ENCODE data around the gene ZNF764. TPM values are rescaled to one million over a fixed set of nuclear protein-coding genes. Genes with fewer than 3 reads are reported as not detected.
A peak's percentile ranks its signal among the peaks of the same experiment; 100 is the strongest.

ZNF764 gene
- total RNA-seq, 2 donors from 2014 or later, result 19.0 TPM

DNA sequence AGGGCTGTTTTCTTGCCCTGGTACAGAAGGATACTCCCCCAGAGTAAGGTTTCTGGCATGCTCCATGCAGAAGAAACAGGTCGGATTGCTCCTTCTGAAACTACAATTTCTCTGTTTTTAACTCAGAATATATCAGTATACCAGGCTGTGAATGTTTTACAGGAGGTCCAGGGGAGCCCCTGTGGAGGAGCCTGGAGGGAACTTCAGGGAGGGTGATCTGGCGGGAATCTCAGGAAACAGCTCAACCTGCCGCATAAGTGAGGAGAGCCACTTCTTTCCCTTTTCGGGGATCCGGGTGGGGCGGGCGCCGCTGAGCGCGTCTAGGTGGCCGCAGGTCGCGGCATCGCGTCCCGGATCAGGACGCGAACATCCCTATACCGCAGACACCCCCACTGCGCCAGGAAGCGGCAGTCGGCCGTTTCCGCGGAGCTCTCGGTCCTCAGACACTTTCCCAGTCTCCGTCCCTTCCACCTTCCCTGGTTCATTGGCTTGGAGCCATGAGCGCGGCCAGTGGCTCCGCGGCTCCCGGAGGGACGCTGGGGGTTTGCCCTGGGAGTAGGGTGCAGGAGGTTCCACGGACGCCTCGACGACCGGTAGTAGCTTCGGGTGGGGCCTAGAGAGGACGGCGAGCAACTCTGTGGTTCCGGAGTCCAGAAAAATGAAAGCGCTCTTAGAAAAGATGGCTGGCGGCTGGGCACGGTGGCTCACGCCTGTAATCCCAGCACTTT is 3.1 kb upstream of the ZNF764 start:
- Histone ChIP-seq H3K4me1 (ENCODE audit: control insufficient read depth, insufficient read depth, low read length) (no peaks in the 10 kb centered on the region), H3K36me3 (ENCODE audit: control insufficient read depth, insufficient read depth, low read length) (peaks cover under 1% of the 10 kb centered on the region), H3K4me3 (ENCODE audit: low read length) (no peak overlapping the region), H3K27me3 (ENCODE audit: control insufficient read depth, insufficient read depth, low read length, poor library complexity, severe bottlenecking) (no peaks in the 10 kb centered on the region), H3K9ac (ENCODE audit: extremely low read depth, low read length, poor library complexity, severe bottlenecking) (no peak overlapping the region), H3K9me3 (ENCODE audit: control insufficient read depth, low read length) (no peaks in the 10 kb centered on the region), H3K27ac (ENCODE audit: low read depth, low read length) (no peak overlapping the region)
- TF ChIP-seq, protein P1, sequence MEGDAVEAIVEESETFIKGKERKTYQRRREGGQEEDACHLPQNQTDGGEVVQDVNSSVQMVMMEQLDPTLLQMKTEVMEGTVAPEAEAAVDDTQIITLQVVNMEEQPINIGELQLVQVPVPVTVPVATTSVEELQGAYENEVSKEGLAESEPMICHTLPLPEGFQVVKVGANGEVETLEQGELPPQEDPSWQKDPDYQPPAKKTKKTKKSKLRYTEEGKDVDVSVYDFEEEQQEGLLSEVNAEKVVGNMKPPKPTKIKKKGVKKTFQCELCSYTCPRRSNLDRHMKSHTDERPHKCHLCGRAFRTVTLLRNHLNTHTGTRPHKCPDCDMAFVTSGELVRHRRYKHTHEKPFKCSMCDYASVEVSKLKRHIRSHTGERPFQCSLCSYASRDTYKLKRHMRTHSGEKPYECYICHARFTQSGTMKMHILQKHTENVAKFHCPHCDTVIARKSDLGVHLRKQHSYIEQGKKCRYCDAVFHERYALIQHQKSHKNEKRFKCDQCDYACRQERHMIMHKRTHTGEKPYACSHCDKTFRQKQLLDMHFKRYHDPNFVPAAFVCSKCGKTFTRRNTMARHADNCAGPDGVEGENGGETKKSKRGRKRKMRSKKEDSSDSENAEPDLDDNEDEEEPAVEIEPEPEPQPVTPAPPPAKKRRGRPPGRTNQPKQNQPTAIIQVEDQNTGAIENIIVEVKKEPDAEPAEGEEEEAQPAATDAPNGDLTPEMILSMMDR (conservative IDR thresholded peaks at IDR 0.05), result no peak
- H3K36me3 Mint-ChIP-seq (ENCODE audit: low read depth), result peaks cover 2% of the 10 kb centered on the region
- 94% methylated on average over 31 to 46 of the region's 46 CpGs for WGBS, 2 experiments (ENCODE audit: insufficient coverage in 1 of 2, insufficient read length in 1 of 2)
- H3K4me3 Mint-ChIP-seq, result peak overlapping the region; percentile 58
- peaks cover 20% of the 10 kb centered on the region for H3K27me3 Mint-ChIP-seq (ENCODE audit: insufficient read depth)
- DNase-seq, result peak; percentile 76
- peaks cover 1% of the 10 kb centered on the region for H3K4me1 Mint-ChIP-seq
- H3K9me3 Mint-ChIP-seq, result no peaks in the 10 kb centered on the region
- no peak overlapping the region for H3K27ac Mint-ChIP-seq

DNA sequence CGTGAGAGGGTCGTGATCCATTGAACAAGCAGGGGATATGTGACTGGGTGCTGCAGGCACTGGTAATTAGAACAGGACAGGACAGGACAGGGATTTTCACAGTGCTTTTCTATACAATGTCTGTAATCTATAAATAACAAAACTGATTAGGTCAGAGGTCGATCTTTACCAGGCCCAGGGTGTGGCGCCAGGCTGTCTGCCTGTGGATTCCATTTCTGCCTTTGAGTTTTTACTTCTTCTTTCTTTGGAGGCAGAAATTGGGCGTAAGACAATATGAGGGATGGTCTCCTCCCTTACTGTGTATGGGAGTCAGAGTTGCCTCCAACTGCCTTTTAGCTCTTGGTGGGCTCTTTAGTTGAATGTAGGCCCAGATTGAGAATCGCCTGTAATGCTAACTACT is 1.5 kb upstream of the ZNF764 start:
- peaks cover 14% of the 10 kb centered on the region for H3K27me3 Mint-ChIP-seq (ENCODE audit: insufficient read depth)
- H3K27ac Mint-ChIP-seq, result no peak overlapping the region
- DNase-seq, result no peak
- Histone ChIP-seq H3K4me1 (ENCODE audit: control insufficient read depth, insufficient read depth, low read length) (no peaks in the 10 kb centered on the region), H3K9me3 (ENCODE audit: control insufficient read depth, low read length) (no peaks in the 10 kb centered on the region), H3K9ac (ENCODE audit: extremely low read depth, low read length, poor library complexity, severe bottlenecking) (no peak overlapping the region), H3K27me3 (ENCODE audit: control insufficient read depth, insufficient read depth, low read length, poor library complexity, severe bottlenecking) (no peaks in the 10 kb centered on the region), H3K27ac (ENCODE audit: low read depth, low read length) (no peak overlapping the region), H3K36me3 (ENCODE audit: control insufficient read depth, insufficient read depth, low read length) (peaks cover 14% of the 10 kb centered on the region), H3K4me3 (ENCODE audit: low read length) (no peak overlapping the region)
- TF ChIP-seq, protein P1 (conservative IDR thresholded peaks at IDR 0.05), result no peak
- no peaks in the 10 kb centered on the region for H3K9me3 Mint-ChIP-seq
- no peak overlapping the region for H3K4me3 Mint-ChIP-seq
- H3K36me3 Mint-ChIP-seq (ENCODE audit: low read depth), result peaks cover 11% of the 10 kb centered on the region
- peaks cover 5% of the 10 kb centered on the region for H3K4me1 Mint-ChIP-seq
- 90 to 94% methylated on average over 2 to 6 of the region's 6 CpGs for WGBS, 2 experiments (ENCODE audit: insufficient coverage in 1 of 2, insufficient read length in 1 of 2)

DNA sequence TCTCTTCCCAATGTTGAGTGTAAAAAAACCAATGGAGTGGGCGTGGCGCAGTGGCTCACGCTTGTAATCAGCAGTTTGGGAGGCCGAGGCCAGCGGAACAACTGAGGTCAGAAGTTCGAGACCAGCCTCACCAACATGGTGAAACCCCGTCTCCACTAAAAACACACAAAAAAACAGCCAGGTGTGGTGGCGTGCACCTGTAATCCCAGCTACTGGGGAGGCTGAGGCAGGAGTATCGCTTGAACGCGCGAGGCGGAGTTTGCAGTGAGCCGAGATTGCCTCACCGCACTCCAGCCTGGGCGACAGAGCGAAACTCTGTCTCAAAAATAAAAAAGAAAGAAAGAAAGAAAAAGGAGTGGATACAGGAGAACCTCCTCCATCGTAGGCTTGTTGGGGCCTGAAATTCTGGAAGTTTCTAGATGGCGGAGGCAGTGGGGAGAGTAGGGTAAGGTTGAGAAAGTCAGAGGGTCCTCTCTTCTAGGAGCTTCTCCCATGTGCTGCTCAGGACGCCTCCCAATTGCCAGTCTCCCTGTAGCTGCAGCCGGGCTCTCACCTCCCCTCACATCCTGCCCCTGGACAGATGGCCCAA is 709 bp upstream of the ZNF764 start:
- Mint-ChIP-seq H3K9me3 (no peaks in the 10 kb centered on the region), H3K27me3 (ENCODE audit: insufficient read depth) (peaks cover 14% of the 10 kb centered on the region), H3K4me1 (peaks cover 5% of the 10 kb centered on the region), H3K36me3 (ENCODE audit: low read depth) (peaks cover 18% of the 10 kb centered on the region), H3K4me3 (peak overlapping the region; percentile 74), H3K27ac (peak overlapping the region; percentile 90)
- peak overlapping the region; percentile 94 for H3K27ac ChIP-seq (ENCODE audit: low read depth, low read length)
- H3K27me3 ChIP-seq (ENCODE audit: control insufficient read depth, insufficient read depth, low read length, poor library complexity, severe bottlenecking), result no peaks in the 10 kb centered on the region
- peaks cover under 1% of the 10 kb centered on the region for H3K4me1 ChIP-seq (ENCODE audit: control insufficient read depth, insufficient read depth, low read length)
- no peak for DNase-seq
- 90 to 93% methylated on average over 18 to 21 of the region's 21 CpGs for whole genome bisulfite sequencing, 2 experiments (ENCODE audit: insufficient coverage in 1 of 2, insufficient read length in 1 of 2)
- H3K4me3 ChIP-seq (ENCODE audit: low read length), result peak overlapping the region; percentile 41
- TF ChIP-seq, protein P1 (conservative IDR thresholded peaks at IDR 0.05), result no peak
- no peaks in the 10 kb centered on the region for H3K9me3 ChIP-seq (ENCODE audit: control insufficient read depth, low read length)
- no peak overlapping the region for H3K9ac ChIP-seq (ENCODE audit: extremely low read depth, low read length, poor library complexity, severe bottlenecking)
- peaks cover 20% of the 10 kb centered on the region for H3K36me3 ChIP-seq (ENCODE audit: control insufficient read depth, insufficient read depth, low read length)

Measured in endodermal cell (in vitro differentiated cells).